B cell (primary cell): Measurements from ENCODE around the gene AK3. TPM values are rescaled to one million over a fixed set of nuclear protein-coding genes. Genes with fewer than 3 reads are reported as not detected.

Experiments
- ATAC-seq: fragments of 200-7000 bp; cut with Tn5 transposase; one replicate; pipeline ENCODE4 v1.10.0; 2021; ENCODE audit warnings: low read depth, mild to moderate bottlenecking, moderate number of reproducible peaks, moderate library complexity
- CTCF ChIA-PET: fragments of 350-600 bp; sonication (Branson Sonifier 250); formaldehyde crosslinking; loops from one replicate; lab custom pipeline; 2021; ENCODE audit warnings: antibody characterized with exemption, inconsistent platforms; lab: Charles Lee
- POLR2A ChIA-PET: fragments of 350-600 bp; sonication (Branson Sonifier 250); formaldehyde crosslinking; loops from one replicate; lab custom pipeline; 2021; ENCODE audit warnings: antibody characterized with exemption; lab: Charles Lee
- DNase-seq: peaks from one replicate; pipeline ENCODE4 v3.0.0; 2013
- H2AFZ ChIP-seq: 2 replicates; pipeline ENCODE4 v1.6.1; 2012; ENCODE audit warnings: mild to moderate bottlenecking, low read depth, low read length; ENCODE audit not compliant: insufficient read depth, poor library complexity, severe bottlenecking
- H3K27ac ChIP-seq, 2 donors: 1 replicate in 1 of 2; 2 replicates in 1 of 2; pipeline ENCODE4 v1.5.1; 2012 to 2013; ENCODE audit warnings: low read length in 2 of 2, mild to moderate bottlenecking in 2 of 2, moderate library complexity in 1 of 2
- H3K27me3 ChIP-seq, 4 experiments: fragments of 200-600 bp in 1 of 4; sonication (generic) in 1 of 4; replicated peaks in 1 of 4; 1 replicate in 2 of 4; 2 replicates in 2 of 4; pipeline versions ENCODE4 v1.6.1 to v1.7.0; 2013 to 2016; ENCODE audit warnings: low read length in 3 of 4, mild to moderate bottlenecking in 2 of 4, mixed read lengths in 1 of 4, moderate library complexity in 1 of 4; ENCODE audit not compliant: insufficient read depth in 4 of 4, control insufficient read depth in 3 of 4; ENCODE audit errors: control extremely low read depth in 1 of 4
- H3K36me3 ChIP-seq, 2 experiments: replicated peaks in 1 of 2; 1 replicate in 1 of 2; 2 replicates in 1 of 2; pipeline versions ENCODE4 v1.6.1 to v1.7.1; 2013; ENCODE audit warnings: low read length in 1 of 2; ENCODE audit not compliant: insufficient read depth in 2 of 2, control insufficient read depth in 1 of 2; ENCODE audit errors: control extremely low read depth in 1 of 2, extremely low read depth in 1 of 2
- H3K4me1 ChIP-seq, 2 donors: fragments of 200-600 bp in 1 of 2; sonication (generic) in 1 of 2; 1 replicate in 1 of 2; 2 replicates in 1 of 2; pipeline versions ENCODE4 v1.5.1 to v1.6.1; 2013 to 2017; ENCODE audit warnings: low read length in 2 of 2; ENCODE audit not compliant: control insufficient read depth in 2 of 2, insufficient read depth in 2 of 2
- H3K4me2 ChIP-seq: replicated peaks from 2 replicates; pipeline ENCODE3; 2012; ENCODE audit warnings: mild to moderate bottlenecking, low read depth, low read length; ENCODE audit not compliant: poor library complexity, severe bottlenecking
- H3K4me3 ChIP-seq, 5 experiments: fragments of 200-600 bp in 1 of 5; sonication (generic) in 1 of 5; 1 replicate in 3 of 5; 2 replicates in 2 of 5; pipeline versions ENCODE4 v1.5.1 to v1.7.0; 2011 to 2016; ENCODE audit warnings: low read length in 4 of 5, mild to moderate bottlenecking in 4 of 5, low read depth in 2 of 5, control low read depth in 1 of 5, moderate library complexity in 1 of 5; ENCODE audit not compliant: insufficient read depth in 1 of 5; ENCODE audit errors: control extremely low read depth in 1 of 5, extremely low read depth in 1 of 5
- H3K79me2 ChIP-seq: fragments of 200-600 bp; sonication (generic); one replicate; pipeline ENCODE4 v1.6.0; 2016; ENCODE audit warnings: low read length; ENCODE audit not compliant: control insufficient read depth, insufficient read depth
- H3K9ac ChIP-seq: fragments of 200-600 bp; sonication (generic); 2 replicates; pipeline ENCODE4 v1.6.1; 2017; ENCODE audit warnings: mild to moderate bottlenecking, low read length, moderate library complexity
- H3K9me3 ChIP-seq, 3 donors: one replicate each; pipeline versions ENCODE4 v1.6.1 to v1.7.1; 2013; ENCODE audit warnings: low read length in 2 of 3; ENCODE audit not compliant: control insufficient read depth in 2 of 3, insufficient read depth in 1 of 3; ENCODE audit errors: control extremely low read depth in 1 of 3
- H4K20me1 ChIP-seq: 2 replicates; pipeline ENCODE4 v1.6.0; 2012; ENCODE audit warnings: mild to moderate bottlenecking, low read length; ENCODE audit not compliant: insufficient read depth, control insufficient read depth, poor library complexity, severe bottlenecking
- H3K27ac Mint-ChIP-seq: one replicate; pipeline ENCODE4 v1.8.0; 2021; ENCODE audit warnings: mixed read lengths
- H3K27me3 Mint-ChIP-seq: one replicate; pipeline ENCODE4 v1.8.0; 2021; ENCODE audit warnings: mixed read lengths
- H3K4me1 Mint-ChIP-seq: one replicate; pipeline ENCODE4 v1.8.0; 2021; ENCODE audit warnings: mixed read lengths
- H3K4me3 Mint-ChIP-seq: one replicate; pipeline ENCODE4 v1.8.0; 2021; ENCODE audit warnings: mixed read lengths
- H3K9me3 Mint-ChIP-seq: one replicate; pipeline ENCODE4 v1.8.0; 2022; ENCODE audit warnings: mixed read lengths; ENCODE audit not compliant: insufficient read depth
- CTCF ChIP-seq: fragments of 200-600 bp; IDR thresholded peaks from one replicate; pipeline ENCODE4 v1.8.0; 2022; ENCODE audit warnings: antibody characterized with exemption, mild to moderate bottlenecking
- EZH2 ChIP-seq: IDR thresholded peaks from 2 replicates; pipeline ENCODE4 v1.6.1; 2012; ENCODE audit warnings: borderline replicate concordance, low read depth, mild to moderate bottlenecking, moderate library complexity, low read length; ENCODE audit not compliant: insufficient read depth, poor library complexity, severe bottlenecking
- WGBS: methylation state at CpG from one replicate; pipeline ENCODE4 v1.1.5; 2013; ENCODE audit warnings: missing lambda C conversion rate; ENCODE audit not compliant: insufficient coverage; 5-methylcytosine and 5-hydroxymethylcytosine counted together
- intact Hi-C: fragments of 100-400 bp; cut with micrococcal nuclease; formaldehyde crosslinking; loops from one replicate; pipeline ENCODE4 v1.10.0; 2022
- polyA plus RNA-seq: library from polyadenylated mRNA; depleted of rRNA; stranded (reverse); fragments of >200 nt; gene quantifications from 2 replicates; pipeline ENCODE4 v1.2.3, GENCODE V29; 2012
- total RNA-seq, 2 donors: library from RNA; stranded (reverse); fragments of 120-200 nt in 1 of 2; gene quantifications; 1 replicate in 1 of 2; 2 replicates in 1 of 2; pipeline versions ENCODE4 v1.2.3 to v1.2.4, GENCODE V29; 2013 to 2022

The AK3 gene
- total and polyA plus RNA-seq, 2 donors (not counting 1 experiment from before 2014, with no cell fraction given), result 9.9 to 22.9 TPM

- Histone ChIP-seq H3K4me2 (no peak overlapping the region), H3K27me3 (no peaks in the 10 kb centered on the region), H3K4me1 (peaks cover 19 to 23% of the 10 kb centered on the region in 2 donors), H3K36me3 (no peaks in the 10 kb centered on the region), H3K27ac (no peak overlapping the region), H4K20me1 (peaks cover 12% of the 10 kb centered on the region), H3K9me3 (no peaks in the 10 kb centered on the region), H3K9ac (no peak overlapping the region), H3K4me3 (no peak overlapping the region), H3K79me2 (peaks cover 16% of the 10 kb centered on the region), H2AFZ (no peak overlapping the region)
- DNase-seq, result no peak
- Mint-ChIP-seq H3K9me3 (no peaks in the 10 kb centered on the region), H3K27me3 (no peaks in the 10 kb centered on the region), H3K4me3 (no peak overlapping the region), H3K27ac (no peak overlapping the region), H3K4me1 (peaks cover 21% of the 10 kb centered on the region)
- CTCF ChIA-PET, result interaction anchor here (1.0 to 5.0 kb wide), 2 partner anchors 9 to 16 kb away, joined by 3 to 22 read pairs; no protein-coding TSS in a partner anchor
- WGBS, result no CpG with 5 or more reads among the region's 5 CpGs
- POLR2A ChIA-PET, result no interaction called here
- TF ChIP-seq EZH2, result no peak
- no peak for TF ChIP-seq CTCF
- ATAC-seq, result no peak
- intact Hi-C loops, result loop anchor here (5.0 kb wide), 2 partner anchors 859 to 1264 kb away; a partner anchor contains a TSS
These were observed 2.3 kb upstream of the AK3 start for GRCh38 chr9:4743131-4743875.

GRCh38 chr9:4742246-4742645 lies 1.2 kb upstream of the AK3 start:
- H3K4me3 ChIP-seq, result peak overlapping the region in 1 of 5 experiments; percentile 85
- ChIA-PET POLR2A (interaction anchor here (1.6 to 2.9 kb wide), 2 partner anchors 63 to 79 kb away, joined by 11 to 20 read pairs; partner anchors contain the start of gene CDC37L1), CTCF (interaction anchor here (0.6 to 5.0 kb wide), 3 partner anchors 17 to 461 kb away, joined by 3 to 22 read pairs (median 3); no protein-coding TSS in a partner anchor)
- intact Hi-C loops, result loop anchor here (5.0 kb wide), 2 partner anchors 860 to 1265 kb away; a partner anchor contains a TSS
- WGBS, result no CpG with 5 or more reads among the region's 3 CpGs
- no peak for ATAC-seq
- no peaks in the 10 kb centered on the region for H3K27me3 Mint-ChIP-seq
- no peak for DNase-seq
- H3K9me3 Mint-ChIP-seq, result no peaks in the 10 kb centered on the region
- peaks cover 27% of the 10 kb centered on the region for H3K79me2 ChIP-seq
- TF ChIP-seq EZH2 (no peak), CTCF (no peak)
- H3K9me3 ChIP-seq, result no peaks in the 10 kb centered on the region
- peak overlapping the region; percentile 89 for H3K4me3 Mint-ChIP-seq
- peaks cover 19 to 23% of the 10 kb centered on the region in 2 donors for H3K4me1 ChIP-seq
- H3K9ac ChIP-seq, result no peak overlapping the region
- H3K27ac Mint-ChIP-seq, result peak overlapping the region; percentile 90
- no peaks in the 10 kb centered on the region for H3K27me3 ChIP-seq
- peaks cover 24% of the 10 kb centered on the region for H3K4me1 Mint-ChIP-seq
- no peaks in the 10 kb centered on the region for H3K36me3 ChIP-seq
- H3K4me2 ChIP-seq, result peak overlapping the region; percentile 94
- peak overlapping the region in 1 of 2 donors; percentile 83 for H3K27ac ChIP-seq
- H4K20me1 ChIP-seq, result peaks cover 17% of the 10 kb centered on the region
- H2AFZ ChIP-seq, result peak overlapping the region; percentile 100
